Mesangial cell (primary cell): ENCODE data around the gene FBXO46. TPM values are rescaled to one million over a fixed set of nuclear protein-coding genes. Genes with fewer than 3 reads are reported as not detected.

Experiments
- total RNA-seq: library from RNA; depleted of rRNA; stranded (reverse); fragments of >200 nt; gene quantifications from 2 replicates; pipeline ENCODE4 v1.2.3, GENCODE V29; 2015

Gene FBXO46, protein sequence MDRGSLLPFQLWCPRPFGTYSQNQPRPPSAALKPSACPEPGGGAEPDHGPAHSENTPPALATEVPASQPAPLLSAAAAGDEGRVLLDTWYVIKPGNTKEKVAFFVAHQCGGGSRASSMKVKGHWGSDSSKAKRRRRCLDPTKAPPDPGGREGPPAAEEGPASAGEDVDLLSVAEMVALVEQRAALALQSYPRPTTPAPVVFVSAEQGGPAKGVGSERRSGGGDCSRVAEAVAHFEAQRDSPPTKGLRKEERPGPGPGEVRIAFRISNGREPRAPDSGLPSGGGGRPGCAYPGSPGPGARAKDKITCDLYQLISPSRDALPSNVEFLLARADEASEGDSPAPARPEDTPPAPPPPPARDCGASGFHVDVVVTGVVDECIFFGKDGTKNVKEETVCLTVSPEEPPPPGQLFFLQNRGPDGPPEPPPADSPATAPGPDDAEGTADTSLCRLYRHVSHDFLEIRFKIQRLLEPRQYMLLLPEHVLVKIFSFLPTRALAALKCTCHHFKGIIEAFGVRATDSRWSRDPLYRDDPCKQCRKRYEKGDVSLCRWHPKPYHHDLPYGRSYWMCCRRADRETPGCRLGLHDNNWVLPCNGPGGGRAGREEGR
- total RNA-seq: 11.9 and 15.3 TPM in 2 replicates

DNA sequence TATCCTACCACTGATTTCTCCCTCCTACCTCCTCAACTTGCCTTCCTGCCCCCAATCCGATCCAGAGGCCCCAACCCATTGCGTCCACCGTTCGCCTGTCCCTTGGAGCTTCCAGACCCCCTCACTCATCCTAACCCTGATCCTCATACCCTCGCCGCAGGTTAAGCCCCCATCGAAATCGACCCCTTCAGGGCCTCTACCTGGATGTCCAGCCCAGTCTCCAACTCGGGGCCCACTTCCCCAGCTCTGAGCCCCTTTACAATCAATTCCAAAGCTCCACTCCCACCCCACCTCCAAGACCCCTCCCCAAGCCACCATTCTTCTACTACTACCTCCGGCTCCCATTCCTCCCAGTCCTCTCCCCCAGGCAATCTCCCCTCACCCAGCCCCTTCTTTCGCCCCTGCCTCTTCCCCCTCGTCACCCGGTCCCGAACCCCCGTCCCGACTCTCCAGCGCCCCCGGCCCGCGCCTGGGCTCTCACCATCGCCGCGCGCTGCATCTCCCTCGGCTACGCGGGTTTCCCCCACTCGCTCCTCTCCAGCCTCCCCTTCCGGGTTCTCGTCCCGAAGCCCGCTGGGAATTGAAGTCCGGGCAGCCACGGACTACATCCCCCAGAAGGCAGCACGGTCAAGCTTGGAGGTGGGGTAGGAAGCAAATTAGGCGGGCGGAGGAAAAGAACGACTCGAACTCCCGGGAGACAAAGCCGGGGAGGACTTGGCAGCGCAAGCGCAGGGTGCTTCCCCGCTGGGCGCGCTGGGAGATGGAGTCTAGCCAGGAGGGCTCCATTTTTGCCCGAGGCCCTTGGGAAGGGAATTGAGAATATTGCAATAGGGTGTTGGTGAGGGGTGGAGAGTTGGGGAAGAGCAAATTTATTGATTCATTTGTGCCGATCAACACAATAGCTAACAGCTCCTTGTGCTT, at the start of gene FBXO46:
TSS of gene FBXO46 (minus strand) at position 529 of the 921 bp plus-strand sequence. CDS start 17,401 bp downstream, outside the sequence.

DNA sequence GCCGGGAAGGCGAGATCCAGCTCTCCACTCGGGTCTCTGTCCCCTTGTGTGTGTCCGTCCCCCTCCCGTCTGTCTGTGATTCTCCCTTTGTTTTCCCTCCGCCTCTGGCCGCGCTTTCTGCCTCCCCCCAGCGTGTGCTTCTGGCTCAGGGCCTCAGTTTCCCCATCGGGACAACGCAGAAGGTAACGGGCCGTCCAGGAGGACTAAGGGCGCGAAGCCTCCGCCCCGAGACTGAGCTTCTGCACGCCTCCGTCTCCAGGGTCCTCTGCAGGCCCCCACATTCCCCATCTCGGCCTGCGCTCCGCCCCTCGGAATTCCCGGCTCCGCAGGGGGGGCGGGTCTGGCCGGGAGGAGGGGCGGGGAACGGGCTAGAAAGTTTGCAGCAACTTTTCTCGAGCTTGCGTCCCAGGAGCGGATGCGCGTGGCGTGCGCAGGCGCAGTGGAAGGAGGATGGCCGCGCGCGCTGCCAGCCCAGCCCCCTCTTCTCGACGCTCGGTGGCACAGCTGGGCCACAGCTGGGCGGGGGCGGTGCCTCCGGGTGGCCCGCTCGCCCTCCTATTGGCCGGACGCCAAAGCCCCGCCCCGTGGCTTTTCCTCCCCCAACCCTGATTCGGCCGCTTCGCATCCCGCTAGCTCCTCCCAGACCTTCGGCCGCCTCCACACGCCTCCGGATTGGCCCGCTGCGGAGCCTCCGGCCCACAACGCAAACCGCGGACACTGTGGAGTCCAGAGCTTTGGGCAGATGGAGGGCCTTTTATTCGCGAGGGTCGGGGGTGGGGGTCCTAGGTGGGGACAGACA, 38.5 kb upstream of the FBXO46 start, which contains the start of gene SIX5:
TSS of gene SIX5 (minus strand) at position 269 of the 799 bp plus-strand sequence. CDS start 408 bp downstream, outside the sequence.

DNA sequence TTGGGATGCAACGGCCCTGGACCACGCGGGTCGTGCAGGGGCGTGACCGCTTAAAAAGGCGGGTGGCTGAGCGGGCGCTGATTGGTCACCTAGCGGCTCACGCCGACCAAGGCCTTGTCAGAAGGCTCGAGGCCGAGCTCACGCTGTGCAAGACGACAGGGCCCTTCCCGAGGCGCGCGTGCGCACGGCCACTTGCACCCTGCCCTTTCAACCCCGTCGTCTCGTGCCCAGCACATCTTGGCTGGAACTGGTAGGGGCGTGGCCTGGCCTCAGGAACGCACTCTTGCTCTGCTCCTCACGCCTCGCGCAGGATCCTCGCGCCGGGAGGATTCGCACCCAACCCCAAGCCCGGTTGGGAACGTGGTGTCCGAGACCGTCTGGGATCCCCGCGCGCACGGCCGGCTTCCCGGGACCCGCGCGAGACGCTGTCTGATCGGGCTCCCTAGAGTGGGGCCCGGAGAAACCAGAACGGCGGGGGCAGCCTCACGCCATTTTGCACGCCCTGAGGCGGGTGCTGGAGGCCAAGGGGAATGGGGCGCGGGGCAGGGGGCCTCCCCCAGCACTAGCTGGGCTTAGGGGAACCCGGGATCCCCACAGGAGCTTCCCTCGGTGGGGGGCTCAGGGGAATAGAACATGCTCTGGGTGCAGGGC, 2.6 kb upstream of the FBXO46 start, which contains the start of gene MEIOSIN:
TSS of gene MEIOSIN (plus strand) at position 280 of the 651 bp plus-strand sequence. CDS start 1,938 bp downstream, outside the sequence.

DNA sequence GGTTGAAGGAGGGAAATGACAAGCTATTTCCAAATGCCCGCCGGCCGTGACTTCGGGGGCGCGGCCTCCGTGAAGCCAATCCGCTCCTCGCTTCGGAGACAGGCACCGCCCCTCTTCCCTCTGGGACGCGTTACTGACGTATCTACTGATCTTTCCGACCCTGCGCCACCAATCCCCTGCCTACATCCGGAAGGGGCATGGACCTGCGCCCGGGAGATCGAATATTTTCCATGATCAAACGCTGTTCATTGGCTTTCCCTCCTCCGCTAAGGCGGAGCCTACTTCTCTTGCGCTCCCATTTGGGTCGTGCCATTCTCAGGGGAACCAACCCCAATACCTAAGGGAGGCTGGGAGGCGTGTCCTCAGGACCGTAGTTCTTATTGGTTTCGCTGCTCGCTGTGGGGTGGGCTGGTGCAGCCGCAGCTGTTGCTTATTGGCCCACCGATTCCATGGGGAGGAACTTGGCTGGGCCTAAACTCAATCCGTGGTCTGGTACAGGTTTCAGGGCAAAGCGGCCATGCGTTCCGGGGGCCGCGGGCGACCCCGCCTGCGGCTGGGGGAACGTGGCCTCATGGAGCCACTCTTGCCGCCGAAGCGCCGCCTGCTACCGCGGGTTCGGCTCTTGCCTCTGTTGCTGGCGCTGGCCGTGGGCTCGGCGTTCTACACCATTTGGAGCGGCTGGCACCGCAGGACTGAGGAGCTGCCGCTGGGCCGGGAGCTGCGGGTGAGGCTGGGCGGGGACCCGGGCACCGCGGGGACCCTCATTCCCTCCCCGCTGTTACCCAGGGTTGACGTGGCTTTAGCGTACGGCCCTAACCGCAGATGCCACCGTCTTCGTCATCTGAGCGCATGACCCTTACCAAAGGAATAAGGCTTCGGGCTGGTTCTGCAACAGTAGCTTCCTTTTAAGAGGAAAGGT, 38.2 kb downstream of the FBXO46 start, which contains the start of gene QPCTL:
TSS of gene QPCTL (plus strand) at position 480 of the 919 bp plus-strand sequence. CDS start at position 518, 38 bp downstream.

DNA sequence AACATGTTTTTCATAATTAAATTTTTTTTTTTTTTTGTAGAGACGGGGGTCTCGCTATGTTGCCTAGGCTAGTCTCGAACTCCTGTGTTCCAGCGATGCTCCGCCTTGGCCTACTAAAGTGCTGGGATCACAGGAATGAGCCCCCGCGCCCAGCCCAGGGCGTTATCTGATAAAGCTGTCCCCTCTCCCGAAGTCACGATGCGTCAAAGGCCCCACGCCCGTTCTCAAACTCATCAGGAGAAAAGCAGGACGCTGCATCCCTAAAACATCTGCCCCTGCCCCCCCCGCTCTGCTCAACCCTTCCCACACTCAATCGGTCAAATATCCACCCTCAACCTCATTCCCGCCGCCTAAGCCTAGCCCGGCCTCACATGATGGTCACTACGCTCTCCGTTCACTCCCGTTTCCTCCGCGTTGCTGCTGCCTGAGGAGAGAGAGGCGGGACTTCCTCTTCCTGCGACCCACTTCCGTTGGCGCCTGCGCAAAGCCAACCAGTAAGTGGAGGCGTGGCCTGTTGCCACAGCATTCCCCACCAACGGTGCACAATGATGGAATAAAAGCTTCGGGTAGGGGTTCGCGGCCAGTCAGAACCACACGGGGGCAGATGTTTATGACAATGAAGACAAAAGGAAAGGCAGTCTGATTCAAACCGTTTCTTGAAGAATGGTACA, 39.0 kb downstream of the FBXO46 start, which contains the start of gene SNRPD2:
TSS of gene SNRPD2 (minus strand) at position 438 of the 671 bp plus-strand sequence. CDS start at position 373, 65 bp downstream.

DNA sequence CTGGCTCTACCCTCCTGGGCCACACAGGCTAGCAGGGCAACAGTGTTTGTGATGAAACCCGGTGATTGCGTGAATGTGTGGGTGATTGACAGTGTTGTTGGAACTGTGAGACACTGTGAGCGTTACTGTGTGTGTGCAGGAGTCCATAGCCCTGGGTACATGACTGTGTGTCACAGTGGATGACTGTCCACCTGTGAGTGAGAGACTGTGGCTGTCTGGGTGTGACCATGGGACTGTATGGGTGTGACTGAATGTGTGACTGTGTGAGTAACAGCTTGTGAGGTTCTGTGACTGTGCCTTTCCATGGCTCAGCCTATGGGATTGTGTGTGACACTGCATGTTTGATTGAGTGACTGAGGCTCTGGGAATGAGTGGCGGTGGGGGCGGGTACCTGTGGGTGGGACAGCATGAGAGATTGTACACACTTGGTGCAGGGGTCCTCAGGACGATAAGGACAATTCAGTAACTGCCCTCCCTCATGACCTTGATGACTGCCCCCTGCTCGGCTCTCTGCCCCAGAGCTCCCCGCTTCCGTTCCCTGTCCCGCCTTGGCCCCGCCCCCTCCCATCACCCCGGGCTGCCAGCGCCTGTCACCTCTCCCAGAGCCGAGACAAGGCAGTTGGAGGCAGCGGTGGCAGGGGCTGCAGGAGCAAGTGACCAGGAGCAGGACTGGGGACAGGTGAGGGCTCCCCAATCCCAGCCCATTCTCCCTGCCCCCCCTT, 62.9 kb downstream of the FBXO46 start, which contains the start of gene GIPR:
TSS of gene GIPR (plus strand) at position 602 of the 722 bp plus-strand sequence. CDS start 1,300 bp downstream, outside the sequence.

Other genes with a start within 250 kb of the FBXO46 start
- 11.7 and 24.2 TPM in 2 replicates for gene RTN2, start 233.8 kb downstream of the FBXO46 start, total RNA-seq
- 1.0 TPM in 1 of 2 replicates, not detected in the other for gene PPM1N, start 232.5 kb downstream of the FBXO46 start, total RNA-seq
- gene VASP, start 223.4 kb downstream of the FBXO46 start, total RNA-seq: 140 and 199 TPM in 2 replicates
- 8.5 and 11.9 TPM in 2 replicates for gene OPA3, start 146.1 kb downstream of the FBXO46 start, total RNA-seq
- gene GPR4, start 128.7 kb downstream of the FBXO46 start, total RNA-seq: not detected in 2 replicates
- gene EML2, start 91.5 kb downstream of the FBXO46 start, total RNA-seq: 16.4 and 17.9 TPM in 2 replicates
- gene GIPR, start 62.7 kb downstream of the FBXO46 start, total RNA-seq: 0.51 TPM in 1 of 2 replicates, not detected in the other
- 134 and 228 TPM in 2 replicates for gene SNRPD2, start 38.9 kb downstream of the FBXO46 start, total RNA-seq
- 22.2 and 29.7 TPM in 2 replicates for gene QPCTL, start 38.2 kb downstream of the FBXO46 start, total RNA-seq
- gene MEIOSIN, start 2.5 kb upstream of the FBXO46 start, total RNA-seq: not detected in 2 replicates
- gene SIX5, start 38.4 kb upstream of the FBXO46 start, total RNA-seq: 14.2 and 26.9 TPM in 2 replicates
- 8.5 and 23.1 TPM in 2 replicates for gene DMPK, start 51.6 kb upstream of the FBXO46 start, total RNA-seq
- gene DMWD, start 61.9 kb upstream of the FBXO46 start, total RNA-seq: 35.0 and 39.7 TPM in 2 replicates
- gene RSPH6A, start 84.4 kb upstream of the FBXO46 start, total RNA-seq: under 0.01 TPM in 1 of 2 replicates, not detected in the other
- 45.0 and 54.6 TPM in 2 replicates for gene SYMPK, start 132.3 kb upstream of the FBXO46 start, total RNA-seq
- 0.33 and 1.4 TPM in 2 replicates for gene FOXA3, start 133.4 kb upstream of the FBXO46 start, total RNA-seq
- gene IRF2BP1, start 155.2 kb upstream of the FBXO46 start, total RNA-seq: 28.0 and 39.0 TPM in 2 replicates
- gene MYPOP, start 171.7 kb upstream of the FBXO46 start, total RNA-seq: 3.6 and 5.5 TPM in 2 replicates
- not detected in 2 replicates for gene NANOS2, start 183.9 kb upstream of the FBXO46 start, total RNA-seq
- not detected in 2 replicates for gene NOVA2, start 243.0 kb upstream of the FBXO46 start, total RNA-seq